GM20000 (cell line): ENCODE results near the gene TNRC6A.
"Not testable (repeated sequence)": the region's sequence is repeated elsewhere in the genome, so short reads cannot be mapped to it uniquely, and the experiment has no call there.

Source experiments
- DNase-seq: peaks from one replicate; pipeline ENCODE4 v3.0.0; 2012; ENCODE audit warnings: low spot score
- TF ChIP-seq, protein P1 (sequence below): IDR thresholded peaks from 2 replicates; pipeline ENCODE4 v1.5.1; 2012; ENCODE audit warnings: mild to moderate bottlenecking, control low read depth; ENCODE audit errors: extremely low read depth, missing control alignments

TNRC6A gene

DNA sequence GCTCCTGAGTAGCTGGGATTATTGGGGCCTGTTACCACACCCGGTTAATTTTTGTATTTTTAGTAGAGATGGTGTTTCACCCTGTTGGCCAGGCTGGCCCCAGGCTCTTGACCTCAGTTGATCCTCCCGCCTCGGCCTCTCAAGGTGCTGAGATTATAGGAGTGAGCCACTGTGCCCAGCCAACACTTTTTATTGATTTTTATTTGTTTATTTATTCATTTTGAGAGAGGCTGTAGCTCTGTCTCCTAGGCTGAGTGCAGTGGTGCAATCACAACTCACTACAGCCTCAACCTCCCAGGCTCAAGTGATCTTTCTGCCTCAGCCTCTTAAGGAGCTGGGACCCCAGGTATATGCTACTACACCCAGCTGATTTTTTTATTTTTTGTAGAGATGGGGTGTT is 54.7 kb downstream of the TNRC6A start:
- TF ChIP-seq, protein P1, sequence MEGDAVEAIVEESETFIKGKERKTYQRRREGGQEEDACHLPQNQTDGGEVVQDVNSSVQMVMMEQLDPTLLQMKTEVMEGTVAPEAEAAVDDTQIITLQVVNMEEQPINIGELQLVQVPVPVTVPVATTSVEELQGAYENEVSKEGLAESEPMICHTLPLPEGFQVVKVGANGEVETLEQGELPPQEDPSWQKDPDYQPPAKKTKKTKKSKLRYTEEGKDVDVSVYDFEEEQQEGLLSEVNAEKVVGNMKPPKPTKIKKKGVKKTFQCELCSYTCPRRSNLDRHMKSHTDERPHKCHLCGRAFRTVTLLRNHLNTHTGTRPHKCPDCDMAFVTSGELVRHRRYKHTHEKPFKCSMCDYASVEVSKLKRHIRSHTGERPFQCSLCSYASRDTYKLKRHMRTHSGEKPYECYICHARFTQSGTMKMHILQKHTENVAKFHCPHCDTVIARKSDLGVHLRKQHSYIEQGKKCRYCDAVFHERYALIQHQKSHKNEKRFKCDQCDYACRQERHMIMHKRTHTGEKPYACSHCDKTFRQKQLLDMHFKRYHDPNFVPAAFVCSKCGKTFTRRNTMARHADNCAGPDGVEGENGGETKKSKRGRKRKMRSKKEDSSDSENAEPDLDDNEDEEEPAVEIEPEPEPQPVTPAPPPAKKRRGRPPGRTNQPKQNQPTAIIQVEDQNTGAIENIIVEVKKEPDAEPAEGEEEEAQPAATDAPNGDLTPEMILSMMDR, result no peak
- DNase-seq, result no peak

DNA sequence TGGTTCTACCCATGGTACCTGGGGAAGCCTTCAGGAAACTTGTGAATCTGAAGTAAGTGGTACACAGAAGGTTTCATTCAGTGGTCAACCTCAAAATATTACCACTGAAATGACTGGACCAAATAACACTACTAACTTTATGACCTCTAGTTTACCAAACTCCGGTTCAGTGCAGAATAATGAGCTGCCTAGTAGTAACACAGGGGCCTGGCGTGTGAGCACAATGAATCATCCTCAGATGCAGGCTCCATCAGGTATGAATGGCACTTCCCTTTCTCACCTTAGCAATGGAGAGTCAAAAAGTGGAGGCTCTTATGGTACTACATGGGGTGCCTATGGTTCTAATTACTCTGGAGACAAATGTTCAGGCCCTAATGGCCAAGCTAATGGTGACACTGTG is 60.4 kb downstream of the TNRC6A start:
- TF ChIP-seq, protein P1, result no peak
- DNase-seq, result no peak

DNA sequence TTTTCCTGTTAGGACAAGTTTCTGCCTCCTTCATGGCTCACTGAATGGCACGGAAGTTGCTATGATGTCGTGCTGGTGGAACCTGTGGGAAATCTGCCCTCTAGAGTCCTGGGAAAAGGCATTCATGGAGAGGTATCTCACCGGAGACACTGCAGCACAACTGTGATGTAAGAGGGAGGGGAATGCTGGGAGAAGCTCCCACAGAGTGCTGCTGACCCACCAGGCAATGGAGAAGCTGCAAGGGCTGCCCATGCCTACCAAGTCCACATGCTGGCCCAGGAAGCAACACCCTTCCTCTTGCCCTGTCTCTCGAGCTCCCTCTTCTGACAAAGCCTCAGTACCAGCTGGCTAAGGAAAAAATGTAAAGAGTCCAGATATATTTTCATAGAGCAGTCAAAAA is 71.1 kb downstream of the TNRC6A start:
- TF ChIP-seq, protein P1, result no peak
- DNase-seq, result no peak

DNA sequence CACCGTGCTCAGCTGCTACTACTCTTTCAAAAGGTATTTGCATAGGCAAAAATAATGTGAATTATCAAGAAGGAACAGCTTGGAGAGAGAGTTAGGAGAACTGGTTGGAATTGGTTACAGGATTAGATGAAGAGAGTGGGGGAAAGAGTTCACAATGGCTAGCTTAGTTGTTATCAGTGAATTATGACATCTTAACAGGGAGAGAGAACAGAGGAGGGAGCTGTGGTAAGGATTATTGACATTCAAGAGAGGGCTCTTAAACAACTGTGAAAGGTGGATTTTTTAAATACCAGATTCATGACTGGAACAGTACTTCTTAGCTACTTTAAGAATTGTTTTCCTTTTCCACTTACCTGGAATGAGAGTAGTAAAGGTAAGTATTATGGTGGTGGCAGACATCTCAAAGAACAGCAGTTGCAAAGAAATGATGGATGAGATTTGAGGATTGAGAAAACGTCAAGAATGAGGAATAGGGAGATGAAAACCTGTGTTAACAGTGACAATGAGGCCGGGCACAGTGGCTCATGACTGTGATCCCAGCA is 72.4 kb downstream of the TNRC6A start:
- DNase-seq, result no peak
- TF ChIP-seq, protein P1, result no peak

DNA sequence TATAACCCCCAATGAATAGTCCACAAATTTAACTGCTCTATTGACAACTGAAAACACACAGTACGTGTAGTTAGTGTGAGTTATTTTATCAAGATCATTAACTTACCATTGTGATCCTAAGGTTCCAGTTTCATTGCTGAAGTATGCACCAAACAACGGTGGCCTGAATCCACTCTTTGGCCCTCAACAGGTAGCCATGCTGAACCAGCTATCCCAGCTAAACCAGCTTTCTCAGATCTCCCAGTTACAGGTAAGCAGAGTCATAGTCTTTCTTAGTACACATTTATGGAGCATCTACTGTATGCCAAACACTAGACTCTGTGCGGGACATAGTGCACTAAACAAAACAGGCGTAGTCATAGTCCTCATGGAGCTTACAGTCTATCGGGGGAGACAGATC is 76.0 kb downstream of the TNRC6A start:
- DNase-seq, result no peak
- TF ChIP-seq, protein P1, result no peak

DNA sequence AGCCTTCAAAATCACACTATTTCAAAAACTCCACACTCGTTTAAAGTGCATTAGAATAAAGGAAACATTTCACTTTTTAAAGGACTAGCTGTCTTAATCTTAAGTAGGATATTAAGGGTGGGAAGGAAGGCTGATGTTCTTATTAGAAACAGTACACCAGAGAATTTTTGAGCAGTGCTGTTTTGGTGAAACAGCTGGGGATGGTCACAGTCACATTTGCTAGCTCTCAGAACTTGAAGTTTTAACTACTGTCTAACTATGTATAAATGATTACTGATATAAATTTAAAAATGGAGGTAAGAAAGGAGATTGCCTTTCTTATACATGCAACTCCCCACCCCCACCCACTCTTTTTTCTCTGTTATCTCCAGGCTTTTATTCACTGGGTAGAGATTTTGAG is 77.8 kb downstream of the TNRC6A start:
- TF ChIP-seq, protein P1, result no peak
- no peak for DNase-seq

DNA sequence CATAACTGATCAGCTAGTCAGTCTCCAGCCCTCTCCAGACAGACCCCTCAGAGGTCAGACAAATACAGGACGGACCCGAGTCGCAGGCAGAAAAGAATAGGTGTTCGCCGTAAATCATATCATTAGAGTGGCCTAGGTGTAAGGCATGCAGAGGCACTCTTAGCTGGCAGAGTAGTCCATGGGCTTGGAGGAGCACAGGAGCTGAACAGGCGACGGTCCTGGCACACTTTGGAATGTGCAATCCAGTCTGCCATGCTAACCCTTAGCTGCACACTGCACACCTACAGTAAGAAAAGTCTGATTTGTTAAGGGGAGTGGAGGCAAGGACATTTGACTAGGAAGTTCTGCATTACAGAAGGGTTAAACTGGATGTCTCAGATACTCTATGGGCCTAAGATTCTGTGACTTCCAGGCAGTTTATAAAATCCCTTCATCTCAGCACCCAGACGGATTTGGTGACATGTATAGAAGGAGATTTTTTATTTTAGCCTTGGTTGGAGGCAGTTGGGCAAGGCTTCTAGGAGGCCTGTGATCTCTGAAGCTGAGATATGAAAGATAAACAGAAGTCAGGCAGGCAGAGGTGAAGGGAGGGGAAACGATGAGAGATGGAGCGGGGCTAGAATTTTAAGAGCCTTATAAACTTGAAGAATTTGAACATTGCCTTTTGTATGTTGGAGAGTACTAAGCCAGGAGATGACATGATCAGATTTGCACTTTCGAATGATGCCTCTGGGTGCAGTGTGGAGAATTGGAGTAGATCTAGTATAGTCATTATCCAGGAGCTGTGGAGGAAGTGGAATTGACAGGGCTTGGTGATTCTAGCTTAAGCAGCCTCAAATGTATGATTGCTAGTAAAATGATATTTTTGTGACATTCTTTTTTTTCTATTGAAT is 81.7 kb downstream of the TNRC6A start:
- no peak for DNase-seq
- TF ChIP-seq, protein P1, result no peak

DNA sequence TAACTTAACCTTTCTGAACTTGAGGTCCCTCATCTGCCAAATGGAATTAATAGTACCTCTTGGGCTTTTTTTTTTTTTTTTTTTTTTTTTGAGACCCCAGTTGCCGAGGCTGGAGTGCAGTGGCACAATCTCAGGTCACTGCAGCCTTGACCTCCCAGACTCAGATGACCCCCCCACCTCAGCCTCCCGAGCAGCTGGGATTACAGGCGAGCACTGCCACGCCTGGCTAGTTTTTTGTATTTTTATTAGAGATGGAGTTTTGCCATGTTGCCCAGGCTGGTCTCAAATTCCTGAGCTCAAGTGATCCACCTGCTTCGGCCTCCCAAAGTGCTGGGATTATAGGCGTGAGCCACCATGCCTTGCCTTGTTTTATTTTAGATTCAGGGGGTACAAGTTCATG is 83.4 kb downstream of the TNRC6A start:
- not testable (repeated sequence) for DNase-seq
